NT2/D1 (cell line): Measurements from ENCODE around the gene CHPT1.

Experiments
- DNase-seq: peaks from one replicate; pipeline ENCODE4 v3.0.0-alpha.2; 2011; ENCODE audit warnings: low read depth, low spot score
- H3K27me3 ChIP-seq: 2 replicates; pipeline ENCODE4 v1.6.0; 2011; ENCODE audit warnings: mild to moderate bottlenecking; ENCODE audit not compliant: insufficient read length, insufficient read depth
- H3K36me3 ChIP-seq: 2 replicates; pipeline ENCODE4 v1.6.1; 2011; ENCODE audit warnings: mild to moderate bottlenecking, low read length, mixed read lengths; ENCODE audit not compliant: insufficient read depth, insufficient read length
- H3K4me1 ChIP-seq: 2 replicates; pipeline ENCODE4 v1.5.1; 2011; ENCODE audit not compliant: insufficient read depth, insufficient read length
- H3K4me3 ChIP-seq: 2 replicates; pipeline ENCODE4 v1.5.1; 2011; ENCODE audit warnings: low read depth; ENCODE audit not compliant: insufficient read length
- H3K9ac ChIP-seq: 2 replicates; pipeline ENCODE4 v1.6.0; 2011; ENCODE audit warnings: low read depth; ENCODE audit not compliant: insufficient read length
- H3K9me3 ChIP-seq: 2 replicates; pipeline ENCODE4 v1.5.1; 2011; ENCODE audit warnings: mild to moderate bottlenecking, low read length; ENCODE audit not compliant: insufficient read depth
- SUZ12 ChIP-seq: IDR thresholded peaks from 2 replicates; pipeline ENCODE4 v1.6.1; 2011; ENCODE audit not compliant: insufficient read length, insufficient read depth; ENCODE audit errors: extremely low read depth
- YY1 ChIP-seq: IDR thresholded peaks from 2 replicates; pipeline ENCODE4 v1.6.1; 2011; ENCODE audit not compliant: insufficient read length, insufficient read depth
- ZNF274 ChIP-seq: IDR thresholded peaks from 2 replicates; pipeline ENCODE4 v1.6.1; 2011; ENCODE audit warnings: mild to moderate bottlenecking, low read depth, low read length

CHPT1 gene

DNA sequence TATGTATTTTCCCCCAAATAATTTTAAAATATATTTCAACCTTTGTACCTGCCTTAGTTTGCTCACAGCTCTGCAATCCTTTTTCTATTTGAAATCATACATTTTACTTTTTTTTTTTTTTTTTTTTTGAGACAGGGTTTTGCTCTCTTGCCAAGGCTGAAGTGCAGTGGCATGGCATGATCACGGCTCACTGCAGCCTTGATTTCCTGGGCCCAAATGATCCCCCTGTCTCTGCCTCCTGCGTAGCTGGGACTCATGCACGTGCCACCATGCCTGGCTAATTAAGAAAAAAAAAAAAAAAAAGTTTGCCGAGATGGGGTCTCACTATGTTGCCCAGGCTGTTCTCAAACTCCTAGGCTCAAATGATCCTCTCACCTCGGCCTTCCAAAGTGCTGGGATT lies 43.1 kb downstream of the CHPT1 start:
- DNase-seq: no peak
- H3K27me3 ChIP-seq: no peaks in the 10 kb centered on the region
- TF ChIP-seq ZNF274 (no peak), SUZ12 (no peak), YY1 (no peak)
- H3K4me1 ChIP-seq: no peaks in the 10 kb centered on the region
- H3K4me3 ChIP-seq: no peak overlapping the region
- no peaks in the 10 kb centered on the region for H3K9me3 ChIP-seq
- peaks cover 16% of the 10 kb centered on the region for H3K36me3 ChIP-seq
- no peak overlapping the region for H3K9ac ChIP-seq

DNA sequence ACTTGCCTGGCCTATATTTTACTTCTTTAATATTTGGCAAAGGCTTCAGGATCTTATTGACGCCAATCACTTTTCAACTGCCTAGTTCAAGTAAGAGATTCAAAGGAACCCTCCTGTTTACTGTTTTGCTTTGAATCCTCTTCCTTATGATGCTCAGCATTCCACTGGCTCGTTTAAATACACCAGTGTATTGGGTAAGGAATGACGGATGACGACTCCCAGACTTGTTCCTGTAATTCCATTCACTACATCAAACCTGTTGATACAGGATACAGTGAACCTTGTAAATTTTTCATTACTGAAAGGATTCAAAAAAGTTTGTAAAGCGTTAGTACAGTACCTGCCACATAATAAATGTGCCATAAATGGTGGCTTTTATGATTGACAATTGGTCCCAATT lies 43.5 kb downstream of the CHPT1 start:
- no peak for TF ChIP-seq YY1
- TF ChIP-seq SUZ12: no peak
- TF ChIP-seq ZNF274: no peak
- no peaks in the 10 kb centered on the region for H3K4me1 ChIP-seq
- no peaks in the 10 kb centered on the region for H3K9me3 ChIP-seq
- no peaks in the 10 kb centered on the region for H3K27me3 ChIP-seq
- no peak overlapping the region for H3K9ac ChIP-seq
- no peak overlapping the region for H3K4me3 ChIP-seq
- peaks cover 18% of the 10 kb centered on the region for H3K36me3 ChIP-seq
- no peak for DNase-seq

DNA sequence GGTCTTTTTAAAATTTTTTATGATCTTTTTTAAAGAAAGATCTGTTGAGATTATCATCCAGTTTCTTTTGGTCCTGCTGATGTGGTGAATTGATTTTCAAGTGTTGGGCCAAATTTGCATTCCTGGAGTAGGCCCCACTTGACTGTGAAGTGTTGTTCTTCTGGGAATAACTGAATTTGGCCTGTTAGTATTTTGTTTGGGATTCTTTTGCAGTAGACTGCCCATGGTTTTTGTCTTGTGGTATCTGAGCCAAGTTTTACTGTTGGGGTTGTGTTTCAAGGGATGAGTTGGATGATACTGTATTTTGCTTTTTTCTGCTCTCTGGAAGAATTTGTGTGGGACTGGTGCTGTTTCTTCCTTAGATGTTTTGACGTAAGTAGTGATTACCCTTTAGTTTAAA lies 45.8 kb downstream of the CHPT1 start:
- no peaks in the 10 kb centered on the region for H3K9me3 ChIP-seq
- DNase-seq: no peak
- no peaks in the 10 kb centered on the region for H3K4me1 ChIP-seq
- no peaks in the 10 kb centered on the region for H3K27me3 ChIP-seq
- TF ChIP-seq SUZ12 (no peak), ZNF274 (no peak)
- H3K36me3 ChIP-seq: peaks cover 21% of the 10 kb centered on the region
- H3K9ac ChIP-seq: no peak overlapping the region
- H3K4me3 ChIP-seq: no peak overlapping the region

DNA sequence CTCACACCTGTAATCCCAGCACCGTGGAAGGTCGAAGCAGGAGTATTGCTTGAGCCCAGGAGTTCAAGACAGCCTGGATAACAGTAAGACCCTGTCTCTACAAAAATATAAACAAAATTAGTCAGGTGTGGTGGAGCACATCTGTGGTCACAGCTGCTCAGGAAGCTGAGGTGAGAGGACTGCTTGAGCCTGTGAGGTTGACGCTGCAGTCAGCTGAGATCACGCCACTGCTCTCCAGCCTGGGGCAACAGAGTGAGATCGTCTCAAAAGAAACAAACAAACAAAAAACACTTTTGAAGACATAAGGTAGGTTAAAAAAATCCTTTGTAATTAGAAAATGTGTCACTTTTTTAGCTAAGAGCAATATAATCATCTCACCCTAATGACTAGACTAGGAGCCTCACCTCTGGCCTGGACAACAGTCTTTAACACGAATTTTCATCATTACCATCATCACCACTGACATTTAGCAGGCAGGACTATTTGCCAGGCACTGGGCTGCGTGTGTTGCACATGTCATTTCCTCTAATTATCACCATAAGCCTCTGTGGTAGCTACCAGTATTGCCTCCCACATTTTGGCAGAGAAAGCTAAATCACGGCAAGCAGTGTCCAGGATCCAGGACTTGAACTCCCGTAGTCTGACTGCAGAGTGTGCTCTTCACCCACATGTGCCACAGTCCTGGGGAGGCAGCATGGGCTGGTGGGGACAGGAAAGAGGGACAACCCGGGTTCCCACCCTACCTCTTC lies 46.5 kb downstream of the CHPT1 start:
- no peaks in the 10 kb centered on the region for H3K4me1 ChIP-seq
- TF ChIP-seq YY1 (no peak), SUZ12 (no peak)
- H3K9ac ChIP-seq: no peak overlapping the region
- H3K9me3 ChIP-seq: no peaks in the 10 kb centered on the region
- H3K36me3 ChIP-seq: peaks cover 26% of the 10 kb centered on the region
- no peak overlapping the region for H3K4me3 ChIP-seq
- DNase-seq: no peak
- no peaks in the 10 kb centered on the region for H3K27me3 ChIP-seq

DNA sequence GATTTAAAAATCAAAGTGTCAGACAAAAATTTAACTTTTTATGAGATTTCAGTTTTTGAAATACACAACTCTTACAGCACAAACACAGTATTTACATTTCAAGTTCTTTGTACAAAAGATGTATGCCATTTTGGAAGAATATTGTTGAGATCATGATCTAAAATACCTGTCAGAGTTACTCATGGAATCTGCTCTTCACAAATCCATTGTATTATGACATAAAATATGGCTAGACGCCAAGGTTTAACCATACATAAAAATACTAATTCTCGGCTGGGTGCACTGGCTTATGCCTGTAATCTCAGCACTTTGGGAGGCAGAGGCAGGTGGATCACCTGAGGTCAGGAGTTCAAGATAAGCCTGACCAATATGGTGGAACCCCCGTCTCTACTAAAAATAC lies 48.0 kb downstream of the CHPT1 start:
- H3K36me3 ChIP-seq: peaks cover 29% of the 10 kb centered on the region
- no peaks in the 10 kb centered on the region for H3K9me3 ChIP-seq
- peaks cover 4% of the 10 kb centered on the region for H3K4me1 ChIP-seq
- no peaks in the 10 kb centered on the region for H3K27me3 ChIP-seq
- no peak for DNase-seq
- H3K9ac ChIP-seq: no peak overlapping the region
- TF ChIP-seq YY1 (no peak), SUZ12 (no peak), ZNF274 (no peak)
- H3K4me3 ChIP-seq: no peak overlapping the region

DNA sequence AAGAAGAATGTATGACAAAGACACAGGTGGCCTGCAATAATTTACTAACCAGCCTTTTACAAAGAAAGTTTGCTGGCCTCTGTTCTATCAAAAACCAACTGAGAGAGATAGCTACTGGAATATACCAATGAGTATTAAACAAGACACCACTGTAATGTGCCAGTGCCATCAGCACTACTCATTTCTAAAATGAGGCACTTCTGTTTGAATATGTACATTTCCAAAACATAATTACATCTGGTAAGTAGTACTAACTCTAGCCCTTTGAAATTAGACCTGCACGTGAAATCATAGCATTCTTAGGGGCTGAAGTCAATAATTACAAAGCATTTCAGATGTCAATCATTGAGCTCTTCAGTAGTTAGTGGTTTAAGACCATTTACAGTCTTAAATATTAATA lies 48.8 kb downstream of the CHPT1 start:
- Histone ChIP-seq H3K9me3 (no peaks in the 10 kb centered on the region), H3K4me1 (peaks cover 4% of the 10 kb centered on the region), H3K27me3 (no peaks in the 10 kb centered on the region), H3K4me3 (no peak overlapping the region), H3K9ac (no peak overlapping the region), H3K36me3 (peaks cover 29% of the 10 kb centered on the region)
- DNase-seq: no peak
- TF ChIP-seq ZNF274 (no peak), YY1 (no peak)

DNA sequence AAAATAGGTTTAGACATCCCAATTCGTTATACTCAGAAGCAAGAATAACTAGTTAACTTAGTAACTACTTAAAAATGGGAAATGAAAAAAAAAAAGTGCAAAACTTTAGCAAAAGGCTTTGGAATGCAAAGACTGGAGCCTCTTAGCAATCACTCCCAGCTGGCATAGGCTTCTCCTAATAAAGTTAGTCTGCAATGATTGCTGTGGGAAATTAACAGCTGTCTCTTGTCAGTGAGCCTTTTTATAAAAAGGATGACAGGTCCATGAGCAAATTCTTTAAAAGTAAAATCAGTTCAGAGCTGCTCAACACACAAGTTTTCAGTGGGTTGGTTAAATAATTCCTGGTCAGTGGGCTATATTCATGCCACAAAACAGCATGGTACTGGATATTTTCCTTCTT lies 49.2 kb downstream of the CHPT1 start:
- H3K4me3 ChIP-seq: no peak overlapping the region
- H3K27me3 ChIP-seq: no peaks in the 10 kb centered on the region
- peaks cover 4% of the 10 kb centered on the region for H3K4me1 ChIP-seq
- H3K9ac ChIP-seq: no peak overlapping the region
- H3K36me3 ChIP-seq: peaks cover 32% of the 10 kb centered on the region
- TF ChIP-seq SUZ12 (no peak), YY1 (no peak), ZNF274 (no peak)
- H3K9me3 ChIP-seq: no peaks in the 10 kb centered on the region
- DNase-seq: no peak

DNA sequence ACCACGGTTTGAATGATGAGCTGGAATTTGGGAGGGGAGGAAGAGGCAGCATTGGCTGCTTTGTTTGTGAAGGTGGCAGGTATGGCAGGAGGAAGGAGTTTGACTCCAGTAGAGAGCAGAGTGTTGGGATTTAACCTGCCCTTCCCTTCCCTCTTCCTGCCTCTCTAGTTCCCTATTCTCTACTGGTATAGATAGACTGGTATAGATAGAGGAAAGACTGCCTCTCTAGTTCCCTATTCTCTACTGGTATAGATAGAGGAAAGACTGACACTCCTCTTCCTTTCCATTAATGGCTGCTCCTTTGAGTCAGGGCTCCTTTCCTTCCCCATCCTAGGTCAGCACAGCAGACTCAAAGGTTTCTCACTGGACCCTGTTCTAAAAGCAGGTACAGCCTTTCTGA lies 50.3 kb downstream of the CHPT1 start:
- DNase-seq: no peak
- H3K4me1 ChIP-seq: peaks cover 4% of the 10 kb centered on the region
- H3K9ac ChIP-seq: no peak overlapping the region
- no peak overlapping the region for H3K4me3 ChIP-seq
- no peaks in the 10 kb centered on the region for H3K27me3 ChIP-seq
- H3K9me3 ChIP-seq: no peaks in the 10 kb centered on the region
- peaks cover 37% of the 10 kb centered on the region for H3K36me3 ChIP-seq
- TF ChIP-seq YY1 (no peak), SUZ12 (no peak), ZNF274 (no peak)
